Measurements from ENCODE around the gene RTL10.

- no peak for TF ChIP-seq CEBPB (IDR thresholded peaks at IDR 0.05; ENCODE audit: low read depth, low read length)
- no peak for TF ChIP-seq EZH2 (IDR thresholded peaks at IDR 0.05; ENCODE audit: low read depth, low read length, severe bottlenecking)
- no peak for TF ChIP-seq HDAC6 (IDR thresholded peaks at IDR 0.05; ENCODE audit: low read depth, low read length)
- TF ChIP-seq POLR2A (IDR thresholded peaks at IDR 0.05; ENCODE audit: control extremely low read depth in 1 of 2, low read depth in 2 of 2, low read length in 2 of 2): no peak
These were observed 20.4 kb upstream of the RTL10 start for GRCh38 chr22:19875061-19875530.
